ENCODE data around the gene TBX4.

DNA sequence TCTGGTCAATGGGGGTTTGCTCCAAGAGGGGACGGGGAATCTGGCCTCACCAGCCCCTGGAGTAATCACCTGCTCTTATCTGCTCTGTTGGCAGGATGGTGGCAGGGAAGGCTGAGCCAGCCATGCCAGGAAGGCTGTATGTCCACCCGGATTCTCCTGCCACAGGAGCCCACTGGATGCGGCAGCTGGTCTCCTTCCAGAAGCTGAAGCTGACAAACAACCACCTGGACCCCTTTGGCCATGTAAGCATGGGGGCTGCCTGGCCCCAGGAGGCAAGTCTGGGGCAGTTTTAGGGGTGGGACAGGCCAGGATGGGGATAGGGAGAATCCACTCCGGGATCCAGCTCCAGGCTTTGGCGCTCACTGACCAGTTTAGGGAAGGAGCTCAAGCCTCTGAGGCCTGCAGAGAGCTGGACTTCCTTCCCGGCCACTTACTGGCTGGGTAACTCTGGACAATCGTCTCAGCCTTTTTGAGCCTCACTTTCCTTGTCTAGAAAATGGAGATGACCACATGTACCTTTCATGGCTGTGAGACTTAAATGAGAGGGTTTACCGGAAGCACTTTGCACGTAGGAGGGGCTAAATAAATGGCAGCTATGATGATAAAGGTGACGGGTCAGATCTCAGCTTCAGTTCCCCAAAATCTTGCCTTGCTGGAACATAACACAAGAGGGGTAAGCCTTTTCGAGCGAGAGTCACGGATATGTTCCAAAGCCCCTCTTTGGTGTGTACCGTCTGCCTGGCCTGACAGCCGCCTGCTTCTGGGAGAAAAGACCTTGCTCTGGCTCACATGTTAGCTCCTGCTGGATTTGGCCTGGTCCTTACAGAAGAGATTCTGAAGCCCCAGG, 15.4 kb downstream of the TBX4 start:
- TF ChIP-seq, protein P1, sequence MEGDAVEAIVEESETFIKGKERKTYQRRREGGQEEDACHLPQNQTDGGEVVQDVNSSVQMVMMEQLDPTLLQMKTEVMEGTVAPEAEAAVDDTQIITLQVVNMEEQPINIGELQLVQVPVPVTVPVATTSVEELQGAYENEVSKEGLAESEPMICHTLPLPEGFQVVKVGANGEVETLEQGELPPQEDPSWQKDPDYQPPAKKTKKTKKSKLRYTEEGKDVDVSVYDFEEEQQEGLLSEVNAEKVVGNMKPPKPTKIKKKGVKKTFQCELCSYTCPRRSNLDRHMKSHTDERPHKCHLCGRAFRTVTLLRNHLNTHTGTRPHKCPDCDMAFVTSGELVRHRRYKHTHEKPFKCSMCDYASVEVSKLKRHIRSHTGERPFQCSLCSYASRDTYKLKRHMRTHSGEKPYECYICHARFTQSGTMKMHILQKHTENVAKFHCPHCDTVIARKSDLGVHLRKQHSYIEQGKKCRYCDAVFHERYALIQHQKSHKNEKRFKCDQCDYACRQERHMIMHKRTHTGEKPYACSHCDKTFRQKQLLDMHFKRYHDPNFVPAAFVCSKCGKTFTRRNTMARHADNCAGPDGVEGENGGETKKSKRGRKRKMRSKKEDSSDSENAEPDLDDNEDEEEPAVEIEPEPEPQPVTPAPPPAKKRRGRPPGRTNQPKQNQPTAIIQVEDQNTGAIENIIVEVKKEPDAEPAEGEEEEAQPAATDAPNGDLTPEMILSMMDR (conservative IDR thresholded peaks at IDR 0.05 in 1 of 2, IDR thresholded peaks at IDR 0.05 in 1 of 2; ENCODE audit: extremely low read depth in 1 of 2, insufficient read depth in 1 of 2, low read depth in 1 of 2, low read length in 2 of 2): no peak
- TF ChIP-seq EZH2 (IDR thresholded peaks at IDR 0.05; ENCODE audit: borderline replicate concordance, low read length): no peak

Data from mammary epithelial cell (primary cell).